Activated CD8-positive, alpha-beta memory T cell treated with anti-CD3 and anti-CD28 coated beads for 4 hours (primary cell): ENCODE measurements around the gene ITGB2.

Source experiments
- DNase-seq, 2 donors: peaks; one replicate each; pipeline ENCODE4 v3.0.0-alpha.2; 2020; ENCODE audit warnings: low read depth in 2 of 2

The ITGB2 gene

GRCh38 chr21:44846485-44847260, 74.0 kb downstream of the ITGB2 start:
- DNase-seq = no peak

- no peak for DNase-seq
Measured at GRCh38 chr21:44846224-44846484, 74.5 kb downstream of the ITGB2 start.

GRCh38 chr21:44845418-44846223, 75.1 kb downstream of the ITGB2 start:
- DNase-seq = no peak

- no peak for DNase-seq
Measured at GRCh38 chr21:44844256-44844655, 76.4 kb downstream of the ITGB2 start.

- no peak for DNase-seq
Measured at GRCh38 chr21:44842721-44843445, 77.8 kb downstream of the ITGB2 start.

GRCh38 chr21:44842087-44842486, 78.6 kb downstream of the ITGB2 start:
- no peak for DNase-seq

GRCh38 chr21:44840771-44841170, 79.9 kb downstream of the ITGB2 start:
- no peak for DNase-seq

- DNase-seq = no peak
Measured at GRCh38 chr21:44838951-44839350, 81.7 kb downstream of the ITGB2 start.

- no peak for DNase-seq
Measured at GRCh38 chr21:44838039-44838895, 82.4 kb downstream of the ITGB2 start.

- DNase-seq = no peak
Measured at GRCh38 chr21:44837537-44837936, 83.2 kb downstream of the ITGB2 start.

GRCh38 chr21:44836666-44837471, 83.8 kb downstream of the ITGB2 start:
- no peak for DNase-seq

- no peak for DNase-seq
Measured at GRCh38 chr21:44836349-44836665, 84.4 kb downstream of the ITGB2 start.
